Inferior parietal cortex (tissue), 1 donor: ENCODE data around the gene BCS1L.

ENCODE experiments used
- DNase-seq: peaks from one replicate; pipeline ENCODE4 v3.0.0-alpha.2; 2016; ENCODE audit errors: extremely low spot score

BCS1L gene

DNA sequence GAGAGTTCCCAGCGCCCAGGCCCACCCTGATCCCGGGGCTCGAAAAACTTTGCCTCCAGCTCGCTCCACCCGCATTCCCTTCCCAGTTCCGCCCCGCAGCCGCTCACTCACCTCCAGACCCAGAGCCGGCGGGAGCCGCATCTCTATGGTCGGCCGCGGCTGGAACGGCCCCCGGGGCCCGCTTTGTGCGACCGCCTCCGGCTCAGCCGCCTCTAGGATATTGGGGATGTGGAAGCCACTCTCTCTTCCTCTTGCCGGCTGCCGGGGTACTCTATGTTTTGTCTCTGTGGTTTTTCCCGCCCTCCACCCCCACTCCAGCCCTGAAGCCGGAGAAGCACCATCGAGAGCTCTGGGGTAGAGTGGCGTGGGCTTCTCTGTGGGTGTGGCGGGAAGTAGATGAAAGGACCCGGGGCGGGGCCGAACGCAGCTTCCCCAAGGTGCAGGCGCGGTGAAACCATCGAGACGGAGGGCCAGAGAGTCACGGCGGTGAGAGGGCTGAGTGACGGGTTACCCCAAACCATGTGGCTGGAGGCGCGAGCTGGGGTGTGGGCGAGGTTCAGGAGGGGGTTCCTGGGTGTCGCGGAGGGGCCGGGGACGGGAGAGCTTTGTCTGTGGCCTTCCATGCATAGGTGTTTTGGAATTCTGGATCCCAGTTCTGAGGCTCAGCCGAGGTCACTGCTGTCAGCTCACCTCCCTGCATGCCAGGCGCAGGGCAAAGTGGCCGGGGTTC is at the start of gene BCS1L, which contains the start of gene ZNF142:
Gene BCS1L, plus strand, starts transcription at position 426 of the 730 bp plus-strand sequence. CDS start 1,305 bp downstream, outside the sequence.
Gene ZNF142, minus strand, starts transcription at position 366 of the 730 bp plus-strand sequence. CDS start 3,194 bp downstream, outside the sequence.
- peak; percentile 88 for DNase-seq

DNA sequence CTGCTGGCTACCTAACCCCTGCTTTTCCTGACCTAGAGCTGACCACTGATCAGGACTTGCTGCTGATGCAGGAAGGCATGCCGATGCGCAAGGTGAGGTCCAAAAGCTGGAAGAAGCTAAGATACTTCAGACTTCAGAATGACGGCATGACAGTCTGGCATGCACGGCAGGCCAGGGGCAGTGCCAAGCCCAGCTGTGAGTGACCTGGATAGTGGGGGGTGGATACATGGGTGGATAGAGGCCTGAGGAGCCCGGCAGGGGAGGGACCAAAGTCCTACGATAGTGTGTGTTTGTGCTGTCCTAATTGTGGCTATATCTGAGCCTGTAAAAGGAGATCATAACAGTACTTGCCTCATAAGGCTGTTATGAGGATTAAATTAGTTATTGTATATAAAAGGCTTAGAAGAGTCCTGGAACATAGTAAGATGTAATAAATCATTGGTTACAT is 43.6 kb upstream of the BCS1L start:
- DNase-seq, result no peak

DNA sequence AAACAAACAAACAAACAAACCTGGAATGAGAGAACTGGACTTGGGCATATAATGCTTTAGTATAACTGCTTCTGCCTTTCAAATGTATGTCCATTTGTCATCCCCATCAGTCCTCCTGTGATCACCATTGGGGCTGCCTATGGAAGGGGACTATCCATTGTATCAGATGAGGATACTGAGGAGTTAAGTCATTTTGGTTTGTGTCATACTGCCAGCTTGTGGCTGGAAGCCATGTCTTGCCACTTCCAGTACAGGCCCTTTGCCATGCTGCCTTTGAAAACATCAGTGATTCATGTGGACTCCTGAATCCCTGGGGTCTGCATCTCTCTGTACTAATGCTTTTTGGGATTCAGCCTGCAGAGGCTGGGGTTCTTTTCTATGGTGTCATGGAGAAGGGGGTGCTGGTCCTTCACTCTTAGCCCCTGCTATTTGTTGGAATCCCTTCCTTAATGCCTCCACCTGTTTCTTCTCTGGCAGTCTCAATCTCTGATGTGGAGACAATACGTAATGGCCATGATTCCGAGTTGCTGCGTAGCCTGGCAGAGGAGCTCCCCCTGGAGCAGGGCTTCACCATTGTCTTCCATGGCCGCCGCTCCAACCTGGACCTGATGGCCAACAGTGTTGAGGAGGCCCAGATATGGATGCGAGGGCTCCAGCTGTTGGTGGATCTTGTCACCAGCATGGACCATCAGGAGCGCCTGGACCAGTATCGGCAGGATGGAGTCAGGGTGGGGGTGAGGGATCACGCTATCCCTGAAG is 41.2 kb upstream of the BCS1L start:
- no peak for DNase-seq

- DNase-seq, result no peak
Measured at GRCh38 chr2:218621007-218621406, 38.5 kb upstream of the BCS1L start.

GRCh38 chr2:218622606-218623365 is 36.7 kb upstream of the BCS1L start:
- no peak for DNase-seq

DNA sequence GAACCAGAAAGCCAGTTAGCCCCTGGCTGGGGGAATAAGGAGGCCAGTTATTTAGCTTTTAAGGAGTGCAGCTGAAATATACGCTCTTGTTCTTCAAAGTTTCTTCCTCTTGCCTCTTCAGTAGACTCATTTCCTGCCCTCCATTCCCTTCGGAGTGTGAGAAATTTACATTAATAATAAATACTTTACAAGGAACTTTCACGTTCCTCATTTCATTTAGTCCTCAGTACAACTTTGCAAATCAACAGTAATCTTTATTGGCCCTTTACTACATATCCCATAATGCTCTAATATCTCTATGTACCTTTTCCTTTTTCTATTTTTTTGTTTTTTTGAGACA is 36.1 kb upstream of the BCS1L start:
- no peak for DNase-seq

- DNase-seq, result no peak
Measured at GRCh38 chr2:218626369-218626768, 33.1 kb upstream of the BCS1L start.

DNA sequence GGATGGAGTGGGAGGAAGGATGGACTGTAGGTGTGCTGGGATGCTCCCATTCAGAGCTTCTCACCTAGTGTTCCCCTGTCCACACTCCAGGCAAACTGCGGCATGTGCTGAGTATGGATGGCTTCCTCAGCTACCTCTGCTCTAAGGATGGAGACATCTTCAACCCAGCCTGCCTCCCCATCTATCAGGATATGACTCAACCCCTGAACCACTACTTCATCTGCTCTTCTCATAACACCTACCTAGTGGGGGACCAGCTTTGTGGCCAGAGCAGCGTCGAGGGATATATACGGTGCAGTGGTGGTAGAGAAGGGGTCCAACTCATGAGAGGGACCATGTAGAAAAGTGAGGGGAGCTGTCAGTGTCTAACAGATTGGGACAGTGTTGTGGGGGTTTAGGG is 31.5 kb upstream of the BCS1L start:
- DNase-seq, result no peak

DNA sequence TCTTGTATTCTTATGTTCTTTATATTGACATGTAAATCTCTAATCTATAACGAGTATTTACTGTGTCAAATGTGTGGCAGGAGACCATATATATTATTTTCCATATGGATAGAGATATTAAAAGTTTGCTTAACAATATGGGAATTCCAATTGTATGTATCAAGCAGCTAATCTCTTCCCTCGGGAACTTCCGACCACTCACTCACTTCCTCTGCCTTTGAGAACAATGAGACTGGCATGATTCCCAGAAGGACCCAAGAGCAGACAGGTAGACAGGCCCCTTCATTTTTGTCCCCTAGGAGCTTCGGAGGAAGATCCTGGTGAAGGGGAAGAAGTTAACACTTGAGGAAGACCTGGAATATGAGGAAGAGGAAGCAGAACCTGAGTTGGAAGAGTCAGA is 27.6 kb upstream of the BCS1L start:
- no peak for DNase-seq

GRCh38 chr2:218635719-218636118 is 23.8 kb upstream of the BCS1L start:
- no peak for DNase-seq

GRCh38 chr2:218638372-218638771 is 21.1 kb upstream of the BCS1L start:
- no peak for DNase-seq

GRCh38 chr2:218642121-218642656 is 17.3 kb upstream of the BCS1L start:
- DNase-seq, result no peak

GRCh38 chr2:218642786-218643185 is 16.7 kb upstream of the BCS1L start:
- no peak for DNase-seq

- no peak for DNase-seq
Measured at GRCh38 chr2:218643751-218644310, 15.7 kb upstream of the BCS1L start.

GRCh38 chr2:218644721-218645120 is 14.8 kb upstream of the BCS1L start:
- no peak for DNase-seq

- no peak for DNase-seq
Measured at GRCh38 chr2:218645126-218645525, 14.4 kb upstream of the BCS1L start.

GRCh38 chr2:218648088-218648786 is 11.2 kb upstream of the BCS1L start:
- peak; percentile 66 for DNase-seq

GRCh38 chr2:218648787-218649100 is 10.7 kb upstream of the BCS1L start:
- DNase-seq, result no peak

DNA sequence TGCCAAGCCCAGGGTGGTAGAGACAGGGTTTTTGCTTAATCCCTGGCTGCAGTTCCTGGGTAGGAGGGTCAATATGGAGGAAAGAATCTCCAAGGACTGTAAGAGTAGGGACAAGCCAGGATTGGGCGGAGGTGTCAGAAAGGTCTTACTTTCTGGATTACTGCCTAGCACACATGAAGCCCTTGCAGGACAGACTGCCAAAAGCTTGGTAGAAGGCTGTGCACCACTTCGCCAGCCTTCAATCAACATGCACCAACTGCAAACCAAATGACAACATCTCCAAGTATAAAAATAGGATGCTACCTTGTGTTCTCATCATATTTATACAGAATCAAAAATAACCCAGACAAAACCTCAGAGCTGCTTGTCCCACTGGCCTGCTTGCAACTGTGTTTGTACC is 3.7 kb upstream of the BCS1L start:
- DNase-seq, result no peak

GRCh38 chr2:218658671-218659257 is 719 bp upstream of the BCS1L start:
- peak; percentile 11 for DNase-seq

DNA sequence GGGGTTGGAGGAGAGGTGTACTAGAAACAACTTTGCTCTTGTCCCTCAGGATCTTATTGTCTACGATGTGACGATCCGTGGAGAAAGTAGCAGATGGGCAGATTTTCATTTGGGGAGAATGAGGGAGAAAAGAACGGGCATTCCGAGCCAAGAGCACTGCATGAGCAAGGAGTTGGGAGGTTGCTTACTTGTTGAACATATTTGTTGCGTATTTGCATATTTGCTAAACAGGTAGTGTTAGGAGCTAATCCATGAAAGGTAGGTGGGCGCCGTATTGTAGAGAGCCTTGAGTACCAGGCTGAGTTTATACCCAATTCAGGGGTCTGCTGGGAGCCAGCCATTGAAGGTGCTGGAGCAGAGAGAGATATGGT is 490 bp downstream of the BCS1L start:
- DNase-seq, result no peak
